A549 (cell line): ENCODE data around the gene MARCHF10. TPM values are rescaled to one million over a fixed set of nuclear protein-coding genes. Genes with fewer than 3 reads are reported as not detected.

ENCODE experiments used
- ATAC-seq, 2 experiments: fragments of 200-7000 bp in 1 of 2; fragments of >200 bp in 1 of 2; cut with Nextera tagmentation in 1 of 2; cut with Tn5 transposase in 1 of 2; 3 replicates each; pipeline versions ENCODE4 v1.8.0 to v1.9.1; 2018 to 2020; ENCODE audit warnings: mild to moderate bottlenecking in 1 of 2, moderate library complexity in 1 of 2
- CTCF ChIA-PET: fragments of 300-600 bp; sonication (Branson Sonifier 250); formaldehyde crosslinking; extraction: SDS; loops from one replicate; lab custom pipeline; 2021; ENCODE audit warnings: antibody characterized with exemption, inconsistent platforms; lab: Yijun Ruan, JAX
- POLR2A ChIA-PET: fragments of 350-600 bp; formaldehyde crosslinking; extraction: SDS; loops from one replicate; lab custom pipeline; 2021; ENCODE audit warnings: antibody characterized with exemption, inconsistent platforms; lab: Yijun Ruan, JAX
- DNase-seq, 2 experiments: peaks; one replicate each; pipeline versions ENCODE4 v3.0.0 to v3.0.0-alpha.2; 2011 to 2016; ENCODE audit warnings: low read depth in 1 of 2, low spot score in 1 of 2
- FAIRE-seq: peaks from 2 replicates; lab custom pipeline; 2011; peaks lifted over from hg19 to GRCh38; lab: Jason Lieb, UNC
- H3K27ac ChIP-seq, 2 experiments: fragments of >200 bp; sonication (Bioruptor Twin); formaldehyde crosslinking; 3 replicates each; pipeline ENCODE4 v1.5.1; 2016 to 2017
- H3K4me1 ChIP-seq: fragments of >200 bp; sonication (Bioruptor Twin); formaldehyde crosslinking; 3 replicates; pipeline ENCODE4 v1.6.1; 2016
- H3K4me2 ChIP-seq: fragments of >200 bp; sonication (Bioruptor Twin); formaldehyde crosslinking; 3 replicates; pipeline ENCODE4 v1.6.1; 2016
- H3K4me3 ChIP-seq: fragments of >200 bp; sonication (Bioruptor Twin); formaldehyde crosslinking; 3 replicates; pipeline ENCODE4 v1.5.1; 2016
- H3K9me3 ChIP-seq: fragments of >200 bp; sonication (Bioruptor Twin); formaldehyde crosslinking; 3 replicates; pipeline ENCODE4 v1.6.1; 2016
- BHLHE40 ChIP-seq: IDR thresholded peaks from 2 replicates; pipeline ENCODE4 v1.6.1; 2012; ENCODE audit warnings: low read depth, low read length, inconsistent platforms
- CEBPB ChIP-seq, 2 experiments: fragments of >200 bp in 1 of 2; sonication (Bioruptor Twin) in 1 of 2; formaldehyde crosslinking in 1 of 2; IDR thresholded peaks; 2 replicates each; pipeline ENCODE4 v1.6.1; 2012 to 2016
- EHF ChIP-seq: fragments of 250-450 bp; sonication (Bioruptor Pico); IDR thresholded peaks from 2 replicates; pipeline ENCODE4 v1.5.0; 2020; ENCODE audit warnings: mild to moderate bottlenecking
- ESRRA ChIP-seq: fragments of 150-350 bp; IDR thresholded peaks from 2 replicates; pipeline ENCODE4 v1.6.1; 2014; ENCODE audit warnings: mild to moderate bottlenecking, low read length, borderline replicate concordance
- FOSB ChIP-seq: fragments of 250-450 bp; sonication (Bioruptor Pico); IDR thresholded peaks from 2 replicates; pipeline ENCODE4 v1.5.0; 2020; ENCODE audit warnings: mild to moderate bottlenecking, moderate library complexity
- FOSL2 ChIP-seq, 2 experiments: fragments of 450-650 bp in 1 of 2; fragments of >200 bp in 1 of 2; sonication (Bioruptor Twin) in 1 of 2; formaldehyde crosslinking; IDR thresholded peaks; 2 replicates each; pipeline versions ENCODE4 v1.5.0 to v1.6.1; 2016 to 2020; ENCODE audit warnings: mild to moderate bottlenecking in 1 of 2, moderate library complexity in 1 of 2
- GATA3 ChIP-seq: IDR thresholded peaks from 2 replicates; pipeline ENCODE4 v1.6.1; 2012; ENCODE audit warnings: borderline replicate concordance
- HDAC2 ChIP-seq: fragments of 200-600 bp; sonication (generic); IDR thresholded peaks from 2 replicates; pipeline ENCODE4 v1.6.1; 2016
- JUNB ChIP-seq: fragments of >200 bp; sonication (Bioruptor Twin); formaldehyde crosslinking; IDR thresholded peaks from 2 replicates; pipeline ENCODE4 v1.6.1; 2016
- KDM1A ChIP-seq: fragments of 200-600 bp; sonication (generic); IDR thresholded peaks from 2 replicates; pipeline ENCODE4 v1.6.1; 2016; ENCODE audit warnings: low read depth, mild to moderate bottlenecking
- KDM5A ChIP-seq: fragments of 200-600 bp; sonication (generic); IDR thresholded peaks from 2 replicates; pipeline ENCODE4 v1.6.1; 2016; ENCODE audit warnings: antibody characterized with exemption, mild to moderate bottlenecking
- NFE2L2 ChIP-seq: fragments of 150-350 bp; conservative IDR thresholded peaks from 2 replicates; pipeline ENCODE4 v1.6.1; 2014; ENCODE audit warnings: low read length
- NPAS2 ChIP-seq: fragments of 250-450 bp; sonication (Bioruptor Pico); IDR thresholded peaks from 2 replicates; pipeline ENCODE4 v1.8.0; 2022; ENCODE audit warnings: mild to moderate bottlenecking, moderate library complexity, borderline replicate concordance
- NR3C1 ChIP-seq: fragments of >200 bp; sonication (Bioruptor Twin); formaldehyde crosslinking; IDR thresholded peaks from 3 replicates; pipeline ENCODE4 v1.6.1; 2017
- PHF8 ChIP-seq: fragments of 200-600 bp; sonication (generic); IDR thresholded peaks from 2 replicates; pipeline ENCODE4 v1.6.1; 2016; ENCODE audit warnings: low read depth, mild to moderate bottlenecking, antibody characterized with exemption, moderate library complexity, borderline replicate concordance
- RCOR1 ChIP-seq: fragments of 150-350 bp; IDR thresholded peaks from 2 replicates; pipeline ENCODE4 v1.6.1; 2014; ENCODE audit warnings: antibody characterized with exemption, low read length, low read depth
- RFX5 ChIP-seq: fragments of 450-650 bp; IDR thresholded peaks from 2 replicates; pipeline ENCODE4 v1.7.1; 2014; ENCODE audit warnings: antibody characterized with exemption, mild to moderate bottlenecking, moderate library complexity
- SREBF2 ChIP-seq: fragments of 450-650 bp; IDR thresholded peaks from 2 replicates; pipeline ENCODE4 v1.6.1; 2014; ENCODE audit warnings: mild to moderate bottlenecking, moderate library complexity
- TFCP2L1 ChIP-seq: fragments of 250-450 bp; sonication (Bioruptor Pico); IDR thresholded peaks from 2 replicates; pipeline ENCODE4 v1.5.0; 2021; ENCODE audit warnings: mild to moderate bottlenecking
- TP53 ChIP-seq: fragments of 250-450 bp; sonication (Bioruptor Pico); IDR thresholded peaks from 2 replicates; pipeline ENCODE4 v1.5.0; 2021; ENCODE audit warnings: mild to moderate bottlenecking, moderate library complexity
- ZSCAN20 ChIP-seq: fragments of 250-450 bp; sonication (Bioruptor Pico); IDR thresholded peaks from 2 replicates; pipeline ENCODE4 v1.8.0; 2022; ENCODE audit warnings: mild to moderate bottlenecking, moderate library complexity
- WGBS: methylation state at CpG from one replicate; pipeline ENCODE4 v1.1.6; 2017; ENCODE audit errors: missing lambda C conversion rate; 5-methylcytosine and 5-hydroxymethylcytosine counted together
- polyA plus RNA-seq, 4 experiments: library from polyadenylated mRNA; depleted of rRNA in 3 of 4; stranded (reverse); fragments of >200 nt; fragmentation: RNase III in 1 of 4; extraction: RNeasy Plus Mini Kit Qiagen cat#74134 plus additional on column Dnase treatment in 1 of 4; gene quantifications; 2 replicates in 3 of 4; 3 replicates in 1 of 4; pipeline ENCODE4 v1.2.3, GENCODE V29; 2011 to 2017
- TF ChIP-seq, protein P1 (sequence below): fragments of >200 bp; sonication (Bioruptor Twin); formaldehyde crosslinking; IDR thresholded peaks from 3 replicates; pipeline ENCODE4 v1.5.1; 2016
- TF ChIP-seq, protein P2 (sequence below): fragments of 250-450 bp; sonication (Bioruptor Pico); IDR thresholded peaks from 2 replicates; pipeline ENCODE4 v1.5.0; 2021; ENCODE audit warnings: mild to moderate bottlenecking, moderate library complexity, borderline replicate concordance
- TF ChIP-seq, protein P3 (sequence below): IDR thresholded peaks from 2 replicates; pipeline ENCODE4 v1.6.1; 2012; ENCODE audit warnings: low read depth, borderline replicate concordance
- TF ChIP-seq, protein P4 (sequence below): fragments of 200-600 bp; sonication (generic); IDR thresholded peaks from 2 replicates; pipeline ENCODE4 v1.6.1; 2016; ENCODE audit warnings: antibody characterized with exemption, mild to moderate bottlenecking, moderate library complexity

The MARCHF10 gene
- polyA plus RNA-seq, 2 of the 4 experiments (the other 2 are of a cell fraction), result 0.43 to 0.57 TPM

DNA sequence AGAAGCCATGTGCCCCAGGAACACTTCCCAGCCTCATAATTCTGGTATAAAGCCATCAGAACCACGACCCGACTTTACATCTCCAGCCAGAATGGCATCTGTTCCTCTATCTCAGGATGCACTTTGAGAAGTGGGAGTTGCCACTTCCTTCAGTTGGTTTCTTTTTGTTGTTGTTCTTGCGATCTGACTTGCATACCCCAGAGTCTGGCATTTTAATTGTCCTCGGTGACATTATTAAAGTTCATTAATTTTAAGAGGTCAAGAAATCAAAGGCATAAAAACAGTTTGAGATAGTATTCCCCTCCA lies 13.5 kb downstream of the MARCHF10 start:
- ChIA-PET POLR2A (interaction anchor here (0.6 kb wide), 1 partner anchor 40 kb away, joined by 3 read pairs; no protein-coding TSS in a partner anchor), CTCF (interaction anchor here (1.4 kb wide), 1 partner anchor 86 kb away, joined by 3 read pairs; no protein-coding TSS in a partner anchor)
- Histone ChIP-seq H3K9me3 (no peaks in the 10 kb centered on the region), H3K4me1 (peaks cover 34% of the 10 kb centered on the region), H3K4me3 (no peak overlapping the region), H3K27ac (peak overlapping the region; percentile 88 to 92), H3K4me2 (no peak overlapping the region)
- ATAC-seq, result no peak
- WGBS, result 89% methylated on average over 4 of the region's 4 CpGs
- no peak for DNase-seq
- TF ChIP-seq, protein P1, sequence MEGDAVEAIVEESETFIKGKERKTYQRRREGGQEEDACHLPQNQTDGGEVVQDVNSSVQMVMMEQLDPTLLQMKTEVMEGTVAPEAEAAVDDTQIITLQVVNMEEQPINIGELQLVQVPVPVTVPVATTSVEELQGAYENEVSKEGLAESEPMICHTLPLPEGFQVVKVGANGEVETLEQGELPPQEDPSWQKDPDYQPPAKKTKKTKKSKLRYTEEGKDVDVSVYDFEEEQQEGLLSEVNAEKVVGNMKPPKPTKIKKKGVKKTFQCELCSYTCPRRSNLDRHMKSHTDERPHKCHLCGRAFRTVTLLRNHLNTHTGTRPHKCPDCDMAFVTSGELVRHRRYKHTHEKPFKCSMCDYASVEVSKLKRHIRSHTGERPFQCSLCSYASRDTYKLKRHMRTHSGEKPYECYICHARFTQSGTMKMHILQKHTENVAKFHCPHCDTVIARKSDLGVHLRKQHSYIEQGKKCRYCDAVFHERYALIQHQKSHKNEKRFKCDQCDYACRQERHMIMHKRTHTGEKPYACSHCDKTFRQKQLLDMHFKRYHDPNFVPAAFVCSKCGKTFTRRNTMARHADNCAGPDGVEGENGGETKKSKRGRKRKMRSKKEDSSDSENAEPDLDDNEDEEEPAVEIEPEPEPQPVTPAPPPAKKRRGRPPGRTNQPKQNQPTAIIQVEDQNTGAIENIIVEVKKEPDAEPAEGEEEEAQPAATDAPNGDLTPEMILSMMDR, result no peak
- TF ChIP-seq FOSL2 (IDR thresholded peaks at IDR 0.05), result no peak
- TF ChIP-seq FOSL2 (CRISPR knock-in tag; IDR thresholded peaks at IDR 0.05), result no peak
- TF ChIP-seq, protein P2, sequence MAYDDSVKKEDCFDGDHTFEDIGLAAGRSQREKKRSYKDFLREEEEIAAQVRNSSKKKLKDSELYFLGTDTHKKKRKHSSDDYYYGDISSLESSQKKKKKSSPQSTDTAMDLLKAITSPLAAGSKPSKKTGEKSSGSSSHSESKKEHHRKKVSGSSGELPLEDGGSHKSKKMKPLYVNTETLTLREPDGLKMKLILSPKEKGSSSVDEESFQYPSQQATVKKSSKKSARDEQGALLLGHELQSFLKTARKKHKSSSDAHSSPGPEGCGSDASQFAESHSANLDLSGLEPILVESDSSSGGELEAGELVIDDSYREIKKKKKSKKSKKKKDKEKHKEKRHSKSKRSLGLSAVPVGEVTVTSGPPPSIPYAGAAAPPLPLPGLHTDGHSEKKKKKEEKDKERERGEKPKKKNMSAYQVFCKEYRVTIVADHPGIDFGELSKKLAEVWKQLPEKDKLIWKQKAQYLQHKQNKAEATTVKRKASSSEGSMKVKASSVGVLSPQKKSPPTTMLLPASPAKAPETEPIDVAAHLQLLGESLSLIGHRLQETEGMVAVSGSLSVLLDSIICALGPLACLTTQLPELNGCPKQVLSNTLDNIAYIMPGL (CRISPR knock-in tag), result no peak
- TF ChIP-seq NFE2L2, result no peak
- TF ChIP-seq KDM1A, result no peak
- TF ChIP-seq, protein P3, sequence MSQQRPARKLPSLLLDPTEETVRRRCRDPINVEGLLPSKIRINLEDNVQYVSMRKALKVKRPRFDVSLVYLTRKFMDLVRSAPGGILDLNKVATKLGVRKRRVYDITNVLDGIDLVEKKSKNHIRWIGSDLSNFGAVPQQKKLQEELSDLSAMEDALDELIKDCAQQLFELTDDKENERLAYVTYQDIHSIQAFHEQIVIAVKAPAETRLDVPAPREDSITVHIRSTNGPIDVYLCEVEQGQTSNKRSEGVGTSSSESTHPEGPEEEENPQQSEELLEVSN, result no peak
- TF ChIP-seq TP53 (CRISPR knock-in tag), result no peak
- no peak for TF ChIP-seq RCOR1
- no peak for TF ChIP-seq HDAC2
- TF ChIP-seq ESRRA, result no peak
- no peak for TF ChIP-seq CEBPB (IDR thresholded peaks at IDR 0.05)
- no peak for TF ChIP-seq NR3C1
- no peak for TF ChIP-seq EHF (CRISPR knock-in tag)
- no peak for TF ChIP-seq BHLHE40
- no peak for TF ChIP-seq NPAS2 (CRISPR knock-in tag)
- TF ChIP-seq GATA3, result no peak
- no peak for TF ChIP-seq ZSCAN20 (CRISPR knock-in tag)
- TF ChIP-seq, protein P4, sequence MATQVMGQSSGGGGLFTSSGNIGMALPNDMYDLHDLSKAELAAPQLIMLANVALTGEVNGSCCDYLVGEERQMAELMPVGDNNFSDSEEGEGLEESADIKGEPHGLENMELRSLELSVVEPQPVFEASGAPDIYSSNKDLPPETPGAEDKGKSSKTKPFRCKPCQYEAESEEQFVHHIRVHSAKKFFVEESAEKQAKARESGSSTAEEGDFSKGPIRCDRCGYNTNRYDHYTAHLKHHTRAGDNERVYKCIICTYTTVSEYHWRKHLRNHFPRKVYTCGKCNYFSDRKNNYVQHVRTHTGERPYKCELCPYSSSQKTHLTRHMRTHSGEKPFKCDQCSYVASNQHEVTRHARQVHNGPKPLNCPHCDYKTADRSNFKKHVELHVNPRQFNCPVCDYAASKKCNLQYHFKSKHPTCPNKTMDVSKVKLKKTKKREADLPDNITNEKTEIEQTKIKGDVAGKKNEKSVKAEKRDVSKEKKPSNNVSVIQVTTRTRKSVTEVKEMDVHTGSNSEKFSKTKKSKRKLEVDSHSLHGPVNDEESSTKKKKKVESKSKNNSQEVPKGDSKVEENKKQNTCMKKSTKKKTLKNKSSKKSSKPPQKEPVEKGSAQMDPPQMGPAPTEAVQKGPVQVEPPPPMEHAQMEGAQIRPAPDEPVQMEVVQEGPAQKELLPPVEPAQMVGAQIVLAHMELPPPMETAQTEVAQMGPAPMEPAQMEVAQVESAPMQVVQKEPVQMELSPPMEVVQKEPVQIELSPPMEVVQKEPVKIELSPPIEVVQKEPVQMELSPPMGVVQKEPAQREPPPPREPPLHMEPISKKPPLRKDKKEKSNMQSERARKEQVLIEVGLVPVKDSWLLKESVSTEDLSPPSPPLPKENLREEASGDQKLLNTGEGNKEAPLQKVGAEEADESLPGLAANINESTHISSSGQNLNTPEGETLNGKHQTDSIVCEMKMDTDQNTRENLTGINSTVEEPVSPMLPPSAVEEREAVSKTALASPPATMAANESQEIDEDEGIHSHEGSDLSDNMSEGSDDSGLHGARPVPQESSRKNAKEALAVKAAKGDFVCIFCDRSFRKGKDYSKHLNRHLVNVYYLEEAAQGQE, result no peak
- FAIRE-seq, result no peak

DNA sequence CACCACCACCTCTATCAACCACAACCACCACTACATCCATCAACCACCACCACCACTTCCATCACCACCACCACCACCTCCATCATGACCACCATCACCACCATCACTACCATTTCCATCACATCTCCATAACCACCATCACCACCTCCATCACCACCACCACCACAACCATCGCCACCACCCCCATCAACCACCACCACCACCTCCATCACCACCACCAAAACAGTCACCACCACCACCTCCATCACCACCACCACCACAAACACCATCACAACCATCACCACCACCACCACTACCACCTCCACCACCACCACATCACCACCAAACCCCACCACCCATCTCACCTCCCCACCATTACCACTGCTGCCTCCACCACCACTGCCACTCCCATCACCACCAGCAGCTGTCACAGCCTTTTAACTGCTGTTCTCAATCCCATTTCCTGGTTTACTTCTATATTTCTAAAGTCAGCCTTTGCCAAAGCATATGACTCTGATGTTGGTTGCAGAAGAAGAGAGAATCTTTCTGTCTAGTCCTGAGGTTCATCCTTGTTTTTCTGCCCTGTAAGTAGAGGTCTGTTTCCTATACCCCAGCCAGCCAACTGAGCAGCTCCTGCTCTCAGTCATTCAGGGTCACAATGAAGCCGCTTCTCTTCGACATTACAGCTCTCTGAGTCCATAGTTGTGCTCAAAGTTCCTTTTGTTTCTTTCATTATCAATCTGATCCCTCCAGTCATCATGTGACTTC lies 14.0 kb downstream of the MARCHF10 start:
- ATAC-seq (no peak), DNase-seq (no peak), FAIRE-seq (no peak)
- CTCF ChIA-PET, result interaction anchor here (1.4 kb wide), 1 partner anchor 86 kb away, joined by 3 read pairs; no protein-coding TSS in a partner anchor
- POLR2A ChIA-PET, result no interaction called here
- peaks cover 39% of the 10 kb centered on the region for H3K4me1 ChIP-seq
- H3K4me2 ChIP-seq, result no peak overlapping the region
- no peaks in the 10 kb centered on the region for H3K9me3 ChIP-seq
- WGBS, result 93% methylated on average over 3 of the region's 3 CpGs
- peak overlapping the region; percentile 88 to 92 for H3K27ac ChIP-seq
- TF ChIP-seq SREBF2, result no peak
- TF ChIP-seq FOSB (CRISPR knock-in tag), result no peak
- no peak for TF ChIP-seq TFCP2L1
- TF ChIP-seq KDM5A, result no peak
- no peak for TF ChIP-seq RCOR1
- TF ChIP-seq RFX5, result no peak
- TF ChIP-seq PHF8, result no peak
- TF ChIP-seq JUNB, result no peak
- no peak for TF ChIP-seq ESRRA
- no peak overlapping the region for H3K4me3 ChIP-seq
